PC-3 (cell line): ENCODE data around the gene METAP2. TPM values are rescaled to one million over a fixed set of nuclear protein-coding genes. Genes with fewer than 3 reads are reported as not detected.

Experiments used
- ATAC-seq: fragments of 200-7000 bp; cut with Tn5 transposase; 2 replicates; pipeline ENCODE4 v1.9.1; 2020; ENCODE audit warnings: mild to moderate bottlenecking, moderate library complexity
- BruUV-seq: library from RNA; stranded (reverse); fragments of 400-500 nt; replicated peaks from 2 replicates; lab custom pipeline; 2021; lab: Mats Ljungman, UMichigan
- CTCF ChIA-PET: fragments of 300-600 bp; sonication (Branson Sonifier 250); formaldehyde crosslinking; loops from one replicate; lab custom pipeline; 2022; ENCODE audit warnings: antibody characterized with exemption; lab: Charles Lee
- POLR2A ChIA-PET: fragments of 300-600 bp; sonication (Branson Sonifier 250); formaldehyde crosslinking; loops from one replicate; lab custom pipeline; 2022; ENCODE audit warnings: antibody characterized with exemption; ENCODE audit not compliant: unreplicated experiment; lab: Charles Lee
- DNase-seq: peaks from one replicate; pipeline ENCODE4 v3.0.0-alpha.2; 2015
- H2AFZ ChIP-seq: fragments of 300-600 bp; sonication (generic); 2 replicates; pipeline ENCODE4 v1.6.0; 2016; ENCODE audit warnings: antibody characterized with exemption, low read length
- H3F3A ChIP-seq: fragments of 300-600 bp; sonication (generic); one replicate; pipeline ENCODE4 v1.6.0; 2017; ENCODE audit warnings: antibody characterized with exemption, low read length, control low read depth, mild to moderate bottlenecking; ENCODE audit not compliant: unreplicated experiment
- H3K27ac ChIP-seq: fragments of 300-600 bp; sonication (generic); 2 replicates; pipeline ENCODE4 v1.5.1; 2016; ENCODE audit warnings: mild to moderate bottlenecking, low read length
- H3K27me3 ChIP-seq: fragments of 300-600 bp; sonication (generic); 2 replicates; pipeline ENCODE4 v1.6.1; 2016; ENCODE audit warnings: low read length, mixed read lengths
- H3K36me3 ChIP-seq: fragments of 300-600 bp; sonication (generic); 2 replicates; pipeline ENCODE4 v1.6.1; 2016; ENCODE audit warnings: low read depth, mixed run types, low read length, mixed read lengths
- H3K4me1 ChIP-seq: fragments of 300-600 bp; sonication (generic); 2 replicates; pipeline ENCODE4 v1.5.1; 2016; ENCODE audit warnings: low read length; ENCODE audit not compliant: insufficient read depth
- H3K4me2 ChIP-seq: fragments of 300-600 bp; sonication (generic); 2 replicates; pipeline ENCODE4 v1.6.0; 2016; ENCODE audit warnings: low read length
- H3K4me3 ChIP-seq: fragments of 300-600 bp; sonication (generic); 2 replicates; pipeline ENCODE4 v1.5.1; 2016; ENCODE audit warnings: mild to moderate bottlenecking, low read length, mixed read lengths
- H3K79me2 ChIP-seq: fragments of 300-600 bp; sonication (generic); 2 replicates; pipeline ENCODE4 v1.6.1; 2017; ENCODE audit warnings: low read length, mixed read lengths
- H3K9ac ChIP-seq: fragments of 300-600 bp; sonication (generic); 2 replicates; pipeline ENCODE4 v1.6.0; 2016; ENCODE audit warnings: mild to moderate bottlenecking, low read length
- H3K9me2 ChIP-seq: fragments of 300-600 bp; sonication (generic); replicated peaks from 2 replicates; pipeline ENCODE4 v1.6.1; 2016; ENCODE audit warnings: mixed run types, low read length, mixed read lengths
- H3K9me3 ChIP-seq: fragments of 300-600 bp; sonication (generic); 2 replicates; pipeline ENCODE4 v1.6.1; 2016; ENCODE audit warnings: low read length, mixed read lengths
- H4K20me1 ChIP-seq: fragments of 300-600 bp; sonication (generic); 2 replicates; pipeline ENCODE4 v1.6.1; 2016; ENCODE audit warnings: low read length, mixed read lengths
- EZH2 ChIP-seq: fragments of 300-600 bp; sonication (generic); IDR thresholded peaks from one replicate; pipeline ENCODE4 v1.6.1; 2017; ENCODE audit warnings: antibody characterized with exemption, mild to moderate bottlenecking, low read length; ENCODE audit not compliant: unreplicated experiment
- EZH2phosphoT487 ChIP-seq: fragments of 300-600 bp; sonication (generic); IDR thresholded peaks from 2 replicates; pipeline ENCODE4 v1.6.1; 2018; ENCODE audit warnings: mild to moderate bottlenecking, antibody characterized with exemption, low read length, borderline replicate concordance
- intact Hi-C: fragments of 100-400 bp; cut with micrococcal nuclease; formaldehyde crosslinking; loops from 2 replicates; pipeline ENCODE4 v1.9.0; 2023
- total RNA-seq: library from RNA; depleted of rRNA; stranded (reverse); fragments of >200 nt; gene quantifications from 2 replicates; pipeline ENCODE4 v1.2.3, GENCODE V29; 2014
- TF ChIP-seq, protein P1 (sequence below): fragments of 300-600 bp; sonication (generic); conservative IDR thresholded peaks from 2 replicates; pipeline ENCODE4 v1.5.1; 2017; ENCODE audit warnings: antibody characterized with exemption, low read depth, mild to moderate bottlenecking, low read length

METAP2 gene
- total RNA-seq, 1 experiment from 2014 or later = 79.2 TPM

DNA sequence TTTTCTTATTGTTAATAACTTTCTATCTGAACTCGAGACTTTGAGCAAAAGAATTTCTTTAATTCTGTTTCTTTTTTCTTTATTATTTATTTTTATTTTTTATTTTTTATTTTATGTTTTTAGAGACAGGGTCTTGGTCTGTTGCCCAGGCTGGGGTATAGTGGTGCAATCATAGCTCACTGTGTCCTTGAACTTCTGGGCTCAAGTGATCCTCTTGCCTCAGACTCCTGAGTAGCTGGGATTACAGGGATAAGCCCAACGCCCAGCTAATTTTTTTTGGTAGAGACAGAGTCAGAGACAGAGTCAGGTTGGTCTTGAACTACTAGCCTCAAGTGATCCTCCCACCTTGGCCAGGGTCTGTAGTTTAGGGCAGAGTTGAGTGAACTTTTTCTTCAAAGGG, 18.5 kb downstream of the METAP2 start:
- Histone ChIP-seq H3K27ac (no peak overlapping the region), H3K4me3 (no peak overlapping the region), H3K4me2 (no peak overlapping the region), H3K9me2 (no peaks in the 10 kb centered on the region), H3K36me3 (peaks cover 53% of the 10 kb centered on the region), H3K79me2 (peaks cover 3% of the 10 kb centered on the region; the same call in 1 of the 2 replicates), H3K27me3 (no peaks in the 10 kb centered on the region), H3K9me3 (no peaks in the 10 kb centered on the region), H3F3A (no peaks in the 10 kb centered on the region), H4K20me1 (no peaks in the 10 kb centered on the region), H3K4me1 (no peaks in the 10 kb centered on the region), H2AFZ (no peak overlapping the region), H3K9ac (no peak overlapping the region)
- DNase-seq (no peak), ATAC-seq (no peak)
- BruUV-seq = no TSS peak
- POLR2A ChIA-PET = no interaction called here
- CTCF ChIA-PET = no interaction called here
- TF ChIP-seq, protein P1, sequence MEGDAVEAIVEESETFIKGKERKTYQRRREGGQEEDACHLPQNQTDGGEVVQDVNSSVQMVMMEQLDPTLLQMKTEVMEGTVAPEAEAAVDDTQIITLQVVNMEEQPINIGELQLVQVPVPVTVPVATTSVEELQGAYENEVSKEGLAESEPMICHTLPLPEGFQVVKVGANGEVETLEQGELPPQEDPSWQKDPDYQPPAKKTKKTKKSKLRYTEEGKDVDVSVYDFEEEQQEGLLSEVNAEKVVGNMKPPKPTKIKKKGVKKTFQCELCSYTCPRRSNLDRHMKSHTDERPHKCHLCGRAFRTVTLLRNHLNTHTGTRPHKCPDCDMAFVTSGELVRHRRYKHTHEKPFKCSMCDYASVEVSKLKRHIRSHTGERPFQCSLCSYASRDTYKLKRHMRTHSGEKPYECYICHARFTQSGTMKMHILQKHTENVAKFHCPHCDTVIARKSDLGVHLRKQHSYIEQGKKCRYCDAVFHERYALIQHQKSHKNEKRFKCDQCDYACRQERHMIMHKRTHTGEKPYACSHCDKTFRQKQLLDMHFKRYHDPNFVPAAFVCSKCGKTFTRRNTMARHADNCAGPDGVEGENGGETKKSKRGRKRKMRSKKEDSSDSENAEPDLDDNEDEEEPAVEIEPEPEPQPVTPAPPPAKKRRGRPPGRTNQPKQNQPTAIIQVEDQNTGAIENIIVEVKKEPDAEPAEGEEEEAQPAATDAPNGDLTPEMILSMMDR = no peak
- no peak for TF ChIP-seq EZH2phosphoT487
- TF ChIP-seq EZH2 = no peak
- intact Hi-C loops = no loop called here

DNA sequence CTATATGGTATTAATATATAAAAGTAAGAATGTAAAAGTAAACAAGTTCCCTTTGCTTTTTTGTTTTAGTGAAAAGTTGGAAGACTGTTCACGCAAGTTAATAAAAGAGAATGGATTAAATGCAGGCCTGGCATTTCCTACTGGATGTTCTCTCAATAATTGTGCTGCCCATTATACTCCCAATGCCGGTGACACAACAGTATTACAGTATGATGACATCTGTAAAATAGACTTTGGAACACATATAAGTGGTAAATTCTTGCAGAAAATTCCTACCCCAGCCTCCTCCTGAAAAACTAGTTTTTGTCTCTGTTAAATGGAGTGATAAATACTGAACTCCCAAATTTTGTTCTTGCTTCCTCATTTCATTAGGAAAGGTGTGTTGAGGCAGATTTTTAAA, 20.9 kb downstream of the METAP2 start:
- ATAC-seq (no peak), DNase-seq (no peak)
- Histone ChIP-seq H3K9ac (no peak overlapping the region), H3K4me3 (no peak overlapping the region), H3K9me2 (no peaks in the 10 kb centered on the region), H2AFZ (no peak overlapping the region), H4K20me1 (no peaks in the 10 kb centered on the region), H3K9me3 (no peaks in the 10 kb centered on the region), H3K27me3 (no peaks in the 10 kb centered on the region), H3F3A (no peaks in the 10 kb centered on the region), H3K36me3 (peaks cover 59% of the 10 kb centered on the region), H3K27ac (no peak overlapping the region), H3K79me2 (peaks cover 8% of the 10 kb centered on the region; the same call in 1 of the 2 replicates), H3K4me1 (no peaks in the 10 kb centered on the region), H3K4me2 (no peak overlapping the region)
- TF ChIP-seq EZH2phosphoT487 (no peak), EZH2 (no peak)
- TF ChIP-seq, protein P1 = no peak
- POLR2A ChIA-PET = no interaction called here
- intact Hi-C loops = no loop called here
- no TSS peak for BruUV-seq
- CTCF ChIA-PET = no interaction called here

DNA sequence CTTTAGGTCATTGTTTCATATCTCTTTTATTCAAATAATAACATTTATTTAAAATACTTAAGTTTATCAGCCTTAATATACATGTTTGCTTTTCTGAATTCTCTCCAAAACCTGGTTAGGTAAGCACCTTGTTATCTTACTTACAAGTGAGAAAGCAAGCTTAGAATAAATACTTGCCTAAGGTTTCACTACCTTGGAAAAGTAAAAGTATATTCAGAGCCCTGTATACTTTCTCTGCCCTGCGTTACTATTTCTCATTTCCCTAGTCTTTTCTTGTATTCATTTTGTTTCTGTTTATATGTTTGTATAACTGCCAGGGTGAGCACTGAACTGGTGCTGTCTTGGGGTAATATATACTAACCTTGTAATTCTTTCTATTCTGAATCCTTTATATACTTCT, 21.5 kb downstream of the METAP2 start:
- no peak overlapping the region for H3K27ac ChIP-seq
- no peak overlapping the region for H3K9ac ChIP-seq
- no peaks in the 10 kb centered on the region for H3K27me3 ChIP-seq
- BruUV-seq = no TSS peak
- no peak overlapping the region for H2AFZ ChIP-seq
- H4K20me1 ChIP-seq = no peaks in the 10 kb centered on the region
- H3K9me3 ChIP-seq = no peaks in the 10 kb centered on the region
- ChIA-PET CTCF (no interaction called here), POLR2A (interaction anchor here (0.5 kb wide), 1 partner anchor 203 kb away, joined by 6 read pairs; no protein-coding TSS in a partner anchor)
- H3K4me1 ChIP-seq = no peaks in the 10 kb centered on the region
- H3K79me2 ChIP-seq = peaks cover 11% of the 10 kb centered on the region; the same call in 1 of the 2 replicates
- H3K36me3 ChIP-seq = peaks cover 64% of the 10 kb centered on the region
- DNase-seq = no peak
- TF ChIP-seq, protein P1 = no peak
- TF ChIP-seq EZH2 (no peak), EZH2phosphoT487 (no peak)
- intact Hi-C loops = no loop called here
- ATAC-seq = no peak
- H3K9me2 ChIP-seq = no peaks in the 10 kb centered on the region
- no peak overlapping the region for H3K4me3 ChIP-seq
- no peak overlapping the region for H3K4me2 ChIP-seq
- no peaks in the 10 kb centered on the region for H3F3A ChIP-seq
